Endothelial cell of umbilical vein (primary cell): Measurements from ENCODE around the gene DAP3. TPM values are rescaled to one million over a fixed set of nuclear protein-coding genes. Genes with fewer than 3 reads are reported as not detected.
A peak's percentile ranks its signal among the peaks of the same experiment; 100 is the strongest.
"Not testable (repeated sequence)": the region's sequence is repeated elsewhere in the genome, so short reads cannot be mapped to it uniquely, and the experiment has no call there.

Experiments
- BruUV-seq: library from RNA; stranded (reverse); fragments of 400-500 nt; replicated peaks from 2 replicates; lab custom pipeline; 2021; lab: Mats Ljungman, UMichigan
- CTCF ChIA-PET: fragments of 300-600, 350-600 bp; sonication (Branson Sonifier 250); formaldehyde crosslinking; loops from one replicate; lab custom pipeline; 2021; ENCODE audit warnings: antibody characterized with exemption, inconsistent platforms; lab: Charles Lee
- POLR2A ChIA-PET: fragments of 300-600, 350-600 bp; sonication (Branson Sonifier 250); formaldehyde crosslinking; loops from one replicate; lab custom pipeline; 2021; ENCODE audit warnings: antibody characterized with exemption, inconsistent platforms; lab: Charles Lee
- DNase-seq: peaks from one replicate; pipeline ENCODE4 v3.0.0-alpha.2; 2011; ENCODE audit warnings: low read depth, low spot score
- FAIRE-seq: peaks from 2 replicates; lab custom pipeline; 2011; peaks lifted over from hg19 to GRCh38; lab: Jason Lieb, UNC
- H2AFZ ChIP-seq: 2 replicates; pipeline ENCODE4 v1.6.0; 2012; ENCODE audit warnings: low read depth, low read length, control low read depth, inconsistent platforms
- H3K27ac ChIP-seq: 2 replicates; pipeline ENCODE4 v1.5.1; 2011; ENCODE audit warnings: low read depth, mild to moderate bottlenecking, control low read depth, low read length, moderate library complexity; ENCODE audit not compliant: insufficient read depth
- H3K27me3 ChIP-seq, 2 experiments: 2 replicates each; pipeline versions ENCODE4 v1.6.0 to v1.6.1; 2011; ENCODE audit warnings: low read length in 2 of 2, mixed read lengths in 1 of 2; ENCODE audit not compliant: control insufficient read depth in 2 of 2, insufficient read depth in 2 of 2
- H3K36me3 ChIP-seq, 2 experiments: 2 replicates in 1 of 2; 3 replicates in 1 of 2; pipeline ENCODE4 v1.5.1; 2011; ENCODE audit warnings: low read length in 2 of 2, mild to moderate bottlenecking in 1 of 2, moderate library complexity in 1 of 2; ENCODE audit not compliant: control insufficient read depth in 2 of 2, insufficient read depth in 2 of 2; ENCODE audit errors: extremely low read depth in 1 of 2
- H3K4me1 ChIP-seq: 3 replicates; pipeline ENCODE4 v1.5.1; 2011; ENCODE audit warnings: mild to moderate bottlenecking, low read length; ENCODE audit not compliant: control insufficient read depth, insufficient read depth; ENCODE audit errors: extremely low read depth
- H3K4me2 ChIP-seq: 2 replicates; pipeline ENCODE4 v1.6.1; 2011; ENCODE audit warnings: low read length, control low read depth, mixed read lengths; ENCODE audit not compliant: insufficient read depth
- H3K4me3 ChIP-seq, 3 experiments: fragments of 200-600 bp in 1 of 3; sonication (generic), shearing (Covaris generic) in 1 of 3; replicated peaks in 1 of 3; 2 replicates each; pipeline ENCODE4 v1.5.1; 2011 to 2016; ENCODE audit warnings: control low read depth in 3 of 3, low read length in 3 of 3, mild to moderate bottlenecking in 2 of 3, inconsistent platforms in 1 of 3, low read depth in 1 of 3, moderate library complexity in 1 of 3; ENCODE audit not compliant: insufficient read depth in 1 of 3
- H3K79me2 ChIP-seq: 2 replicates; pipeline ENCODE4 v1.6.0; 2012; ENCODE audit warnings: low read length, inconsistent platforms; ENCODE audit not compliant: control insufficient read depth, insufficient read depth
- H3K9ac ChIP-seq: replicated peaks from 2 replicates; pipeline ENCODE3; 2011; ENCODE audit warnings: low read length, control low read depth; ENCODE audit not compliant: insufficient read depth; ENCODE audit errors: extremely low read depth
- H3K9me1 ChIP-seq: replicated peaks from 3 replicates; pipeline ENCODE4 v1.6.0; 2011; ENCODE audit warnings: mild to moderate bottlenecking, low read length; ENCODE audit not compliant: control insufficient read depth, insufficient read depth; ENCODE audit errors: extremely low read depth
- H3K9me3 ChIP-seq: replicated peaks from 2 replicates; pipeline ENCODE4 v1.5.1; 2012; ENCODE audit warnings: low read length, inconsistent platforms; ENCODE audit not compliant: control insufficient read depth, insufficient read depth
- H4K20me1 ChIP-seq: replicated peaks from 2 replicates; pipeline ENCODE3; 2011; ENCODE audit warnings: mild to moderate bottlenecking, low read length; ENCODE audit not compliant: control insufficient read depth, insufficient read depth; ENCODE audit errors: extremely low read depth
- CTCF ChIP-seq, 2 donors: IDR thresholded peaks; 1 replicate in 1 of 2; 2 replicates in 1 of 2; pipeline ENCODE4 v1.5.1; 2011; ENCODE audit warnings: low read length in 2 of 2, mild to moderate bottlenecking in 2 of 2, moderate library complexity in 2 of 2, control low read depth in 1 of 2, inconsistent platforms in 1 of 2, low read depth in 1 of 2; ENCODE audit not compliant: insufficient read depth in 1 of 2; ENCODE audit errors: extremely low read depth in 1 of 2
- dilution Hi-C: fragments of 300-500 bp; cut with MboI; formaldehyde crosslinking; loops from one replicate; pipeline ENCODE4 v1.15.0; 2019; ENCODE audit warnings: low sequenced_read_pairs; ENCODE audit not compliant: extremely low pct_ligation_motif_present
- intact Hi-C: fragments of 100-400 bp; cut with micrococcal nuclease; formaldehyde crosslinking; loops from one replicate; pipeline ENCODE4 v1.10.0; 2022
- polyA plus RNA-seq, 4 experiments: library from polyadenylated mRNA; depleted of rRNA in 3 of 4; stranded (reverse) in 3 of 4; unstranded in 1 of 4; fragments of >200 nt; gene quantifications; 2 replicates each; pipeline versions ENCODE4 v1.2.1 to v1.2.3, GENCODE V29; 2011 to 2012; ENCODE audit warnings: missing spikeins in 1 of 4
- total RNA-seq: library from RNA; stranded (reverse); gene quantifications from 2 replicates; pipeline ENCODE4 v1.2.3, GENCODE V29; 2021

Gene DAP3
- total and polyA plus RNA-seq, 2 donors (not counting 3 experiments of a cell fraction or from before 2014, with no cell fraction given) = 86.5 to 104 TPM

- no peak overlapping the region for H3K9ac ChIP-seq
- FAIRE-seq (no peak), DNase-seq (no peak)
- H2AFZ ChIP-seq = no peak overlapping the region
- peaks cover 59% of the 10 kb centered on the region for H3K79me2 ChIP-seq
- H3K27ac ChIP-seq = no peak overlapping the region
- no peak overlapping the region for H3K4me2 ChIP-seq
- H3K27me3 ChIP-seq = no peaks in the 10 kb centered on the region
- H3K36me3 ChIP-seq = peaks cover 0 to 8% of the 10 kb centered on the region in 2 experiments
- BruUV-seq = no TSS peak
- H3K4me3 ChIP-seq = no peak overlapping the region
- ChIA-PET CTCF (interaction anchor here (1.1 kb wide), 1 partner anchor 47 kb away, joined by 4 read pairs; no protein-coding TSS in a partner anchor), POLR2A (no interaction called here)
- TF ChIP-seq CTCF (IDR thresholded peaks at IDR 0.05; ENCODE audit: extremely low read depth in 1 of 2, insufficient read depth in 1 of 2, low read depth in 1 of 2, low read length in 2 of 2) = no peak
- dilution Hi-C loops (no loop called here), intact Hi-C loops (loop anchor here (10.0 kb wide), 1 partner anchor 173 kb away; the partner anchor contains the start of genes GON4L and SYT11)
- H3K4me1 ChIP-seq = peaks cover 5% of the 10 kb centered on the region
- H4K20me1 ChIP-seq = no peaks in the 10 kb centered on the region
- no peaks in the 10 kb centered on the region for H3K9me3 ChIP-seq
- H3K9me1 ChIP-seq = no peaks in the 10 kb centered on the region
Measured at GRCh38 chr1:155681776-155682175, 7.1 kb upstream of the DAP3 start.

GRCh38 chr1:155687705-155688323 is 1.1 kb upstream of the DAP3 start:
- Histone ChIP-seq H3K4me3 (peak overlapping the region; percentile 49 to 92 (median 76)), H3K79me2 (peaks cover 86% of the 10 kb centered on the region), H3K27ac (peak overlapping the region; percentile 32), H3K9ac (peak overlapping the region; percentile 95), H3K4me2 (peak overlapping the region; percentile 41), H3K4me1 (peaks cover 15% of the 10 kb centered on the region), H2AFZ (peak overlapping the region; percentile 60)
- H3K27me3 ChIP-seq, BruUV-seq, dilution Hi-C loops, DNase-seq, H3K36me3 ChIP-seq, CTCF ChIA-PET, H4K20me1 ChIP-seq, POLR2A ChIA-PET, FAIRE-seq, H3K9me1 ChIP-seq, H3K9me3 ChIP-seq: not testable (repeated sequence)
- intact Hi-C loops = loop anchor here (5.0 to 10.0 kb wide), 2 partner anchors 39 to 167 kb away; partner anchors contain the start of genes GON4L and SYT11
